Neural cell (in vitro differentiated cells): ENCODE data around the gene HNRNPAB. TPM values are rescaled to one million over a fixed set of nuclear protein-coding genes. Genes with fewer than 3 reads are reported as not detected.

Source experiments
- H2AFZ ChIP-seq: fragments of 200-600, 300-800 bp; sonication (generic), shearing (Covaris generic); 2 replicates; pipeline ENCODE4 v1.6.0; 2014; ENCODE audit warnings: low read depth, mild to moderate bottlenecking, antibody characterized with exemption, low read length, moderate library complexity
- H3F3A ChIP-seq: fragments of 200-600 bp; shearing (Covaris generic); 2 replicates; pipeline ENCODE4 v1.6.1; 2016; ENCODE audit warnings: mild to moderate bottlenecking, moderate library complexity, mixed read lengths, antibody characterized with exemption, low read length; ENCODE audit not compliant: insufficient read depth, poor library complexity, severe bottlenecking
- H3K27ac ChIP-seq: fragments of 200-600, 300-800 bp; sonication (generic), shearing (Covaris generic); 2 replicates; pipeline ENCODE4 v1.5.1; 2014; ENCODE audit warnings: mild to moderate bottlenecking, low read length, moderate library complexity
- H3K27me3 ChIP-seq: fragments of 300-800, 200-600 bp; sonication (generic), shearing (Covaris generic); 2 replicates; pipeline ENCODE4 v1.6.0; 2014; ENCODE audit warnings: mild to moderate bottlenecking, low read depth, low read length, moderate library complexity; ENCODE audit not compliant: insufficient read depth
- H3K36me3 ChIP-seq: fragments of 300-800, 200-600 bp; sonication (generic), shearing (Covaris generic); 2 replicates; pipeline ENCODE4 v1.5.1; 2014; ENCODE audit warnings: mild to moderate bottlenecking, antibody characterized with exemption, low read length, moderate library complexity; ENCODE audit not compliant: insufficient read depth
- H3K4me2 ChIP-seq: fragments of 300-800, 200-600 bp; sonication (generic), shearing (Covaris generic); 2 replicates; pipeline ENCODE4 v1.6.0; 2014; ENCODE audit warnings: mild to moderate bottlenecking, low read length
- H3K4me3 ChIP-seq: fragments of 300-800, 200-600 bp; sonication (generic), shearing (Covaris generic); 2 replicates; pipeline ENCODE4 v1.5.1; 2014; ENCODE audit warnings: mild to moderate bottlenecking, low read length, moderate library complexity
- H3K79me2 ChIP-seq: fragments of 200-600 bp; shearing (Covaris generic); replicated peaks from 2 replicates; pipeline ENCODE4 v1.6.0; 2014; ENCODE audit warnings: mild to moderate bottlenecking, low read length, moderate library complexity; ENCODE audit not compliant: insufficient read depth
- H3K9ac ChIP-seq: fragments of 300-800, 200-600 bp; sonication (generic), shearing (Covaris generic); 2 replicates; pipeline ENCODE4 v1.6.1; 2016; ENCODE audit warnings: mild to moderate bottlenecking, low read length, mixed read lengths
- H3K9me2 ChIP-seq: fragments of 200-600 bp; shearing (Covaris generic); 2 replicates; pipeline ENCODE4 v1.6.1; 2016; ENCODE audit warnings: mild to moderate bottlenecking, low read length, mixed read lengths; ENCODE audit not compliant: insufficient read depth
- H3K9me3 ChIP-seq: fragments of 200-600, 300-800 bp; sonication (generic), shearing (Covaris generic); 2 replicates; pipeline ENCODE4 v1.6.1; 2016; ENCODE audit warnings: mild to moderate bottlenecking, mixed run types, low read length, moderate library complexity, mixed read lengths
- H4K20me1 ChIP-seq: fragments of 200-600 bp; shearing (Covaris generic); 2 replicates; pipeline ENCODE4 v1.6.1; 2016; ENCODE audit warnings: mild to moderate bottlenecking, mixed run types; ENCODE audit not compliant: insufficient read depth
- EP300 ChIP-seq: fragments of 450-650 bp; conservative IDR thresholded peaks from 2 replicates; pipeline ENCODE4 v1.6.1; 2014; ENCODE audit warnings: antibody characterized with exemption, mild to moderate bottlenecking, moderate library complexity; ENCODE audit not compliant: poor library complexity, severe bottlenecking
- EZH2 ChIP-seq: fragments of 200-600, 300-800 bp; shearing (Covaris generic), sonication (generic); IDR thresholded peaks from 2 replicates; pipeline ENCODE4 v1.6.1; 2014; ENCODE audit warnings: antibody characterized with exemption, low read length, borderline replicate concordance, mild to moderate bottlenecking; ENCODE audit not compliant: insufficient read depth, poor library complexity, severe bottlenecking
- MXI1 ChIP-seq: fragments of 450-650 bp; conservative IDR thresholded peaks from 2 replicates; pipeline ENCODE4 v1.6.1; 2014; ENCODE audit warnings: antibody characterized with exemption, mild to moderate bottlenecking; ENCODE audit not compliant: poor library complexity, severe bottlenecking
- POLR2AphosphoS5 ChIP-seq: IDR thresholded peaks from 2 replicates; pipeline ENCODE4 v1.6.1; 2012
- RAD21 ChIP-seq: fragments of 450-650 bp; conservative IDR thresholded peaks from 2 replicates; pipeline ENCODE4 v1.6.1; 2014; ENCODE audit warnings: antibody characterized with exemption, mild to moderate bottlenecking, moderate library complexity
- SMC3 ChIP-seq: fragments of 450-650 bp; conservative IDR thresholded peaks from 2 replicates; pipeline ENCODE4 v1.6.1; 2014; ENCODE audit warnings: antibody characterized with exemption, mild to moderate bottlenecking, moderate library complexity; ENCODE audit not compliant: poor library complexity
- TAF1 ChIP-seq: IDR thresholded peaks from 2 replicates; pipeline ENCODE4 v1.6.1; 2012; ENCODE audit warnings: low read depth
- polyA plus RNA-seq: library from polyadenylated mRNA; depleted of rRNA; stranded (reverse); fragments of >200 nt; gene quantifications from 2 replicates; pipeline ENCODE4 v1.2.3, GENCODE V29; 2014
- TF ChIP-seq, protein P1 (sequence below): fragments of 450-650 bp; IDR thresholded peaks from 2 replicates; pipeline ENCODE4 v1.5.1; 2014; ENCODE audit warnings: antibody characterized with exemption, mild to moderate bottlenecking, moderate library complexity; ENCODE audit not compliant: poor library complexity, severe bottlenecking
- TF ChIP-seq, protein P2 (sequence below): IDR thresholded peaks from 2 replicates; pipeline ENCODE4 v1.6.1; 2012; ENCODE audit warnings: borderline replicate concordance

HNRNPAB gene
- polyA plus RNA-seq, 1 donor from 2014 or later, result 129 TPM

DNA sequence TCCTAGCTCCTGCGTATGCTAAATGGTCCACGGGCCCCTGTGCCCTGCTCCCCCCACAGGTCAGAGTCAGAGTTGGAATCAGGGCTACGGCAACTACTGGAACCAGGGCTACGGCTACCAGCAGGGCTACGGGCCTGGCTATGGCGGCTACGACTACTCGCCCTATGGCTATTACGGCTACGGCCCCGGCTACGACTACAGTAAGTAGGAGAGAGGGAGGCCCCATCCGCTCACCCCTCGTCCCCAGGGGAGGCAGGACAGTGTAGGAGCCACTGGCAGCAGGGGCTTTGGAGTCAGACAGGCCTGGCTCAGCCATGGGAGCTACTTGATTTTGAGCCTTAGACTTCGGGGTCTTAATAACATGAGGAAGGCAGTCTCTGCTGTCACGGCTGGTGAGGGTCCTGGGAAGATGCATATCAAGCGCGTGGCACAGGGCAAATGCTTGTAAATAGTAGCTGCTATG, 5.8 kb downstream of the HNRNPAB start:
- H3K4me2 ChIP-seq, result no peak overlapping the region
- H3K27ac ChIP-seq, result no peak overlapping the region
- H3K9me3 ChIP-seq, result no peaks in the 10 kb centered on the region
- no peaks in the 10 kb centered on the region for H3K27me3 ChIP-seq
- peaks cover 40% of the 10 kb centered on the region for H3K79me2 ChIP-seq
- H3K9ac ChIP-seq, result no peak overlapping the region
- no peak overlapping the region for H2AFZ ChIP-seq
- H4K20me1 ChIP-seq, result peaks cover 24% of the 10 kb centered on the region
- no peak overlapping the region for H3K4me3 ChIP-seq
- TF ChIP-seq RAD21, result no peak
- H3K36me3 ChIP-seq, result peaks cover 10% of the 10 kb centered on the region
- no peaks in the 10 kb centered on the region for H3F3A ChIP-seq
- no peaks in the 10 kb centered on the region for H3K9me2 ChIP-seq

DNA sequence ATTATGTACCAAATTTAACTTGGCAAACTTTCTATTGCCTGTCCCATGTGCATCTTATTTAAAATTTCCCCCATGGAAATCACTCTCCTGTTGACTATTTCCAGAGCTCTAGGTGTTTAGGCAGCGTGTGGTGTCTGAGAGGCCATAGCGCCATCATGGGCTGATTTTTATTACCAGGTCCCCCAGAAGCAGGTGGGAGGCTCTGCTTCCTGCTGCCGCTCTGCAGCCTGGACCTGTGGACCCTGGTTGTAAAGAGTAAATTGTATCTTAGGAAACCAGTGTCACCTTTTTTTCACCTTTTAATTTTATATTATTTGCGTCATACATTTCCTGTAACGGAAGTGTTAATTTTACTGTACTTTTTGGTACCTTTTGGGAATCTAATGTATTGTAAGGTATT, 6.4 kb downstream of the HNRNPAB start:
- no peak overlapping the region for H3K27ac ChIP-seq

More for the DNA sequence above, 6.4 kb downstream of the HNRNPAB start:
- Histone ChIP-seq H3F3A (no peaks in the 10 kb centered on the region), H3K4me3 (no peak overlapping the region), H3K9me3 (no peaks in the 10 kb centered on the region), H2AFZ (no peak overlapping the region), H3K9me2 (no peaks in the 10 kb centered on the region), H3K4me2 (no peak overlapping the region), H3K79me2 (peaks cover 35% of the 10 kb centered on the region), H3K9ac (no peak overlapping the region), H3K27me3 (no peaks in the 10 kb centered on the region), H3K36me3 (peaks cover 10% of the 10 kb centered on the region), H4K20me1 (peaks cover 20% of the 10 kb centered on the region)
- TF ChIP-seq, protein P1, sequence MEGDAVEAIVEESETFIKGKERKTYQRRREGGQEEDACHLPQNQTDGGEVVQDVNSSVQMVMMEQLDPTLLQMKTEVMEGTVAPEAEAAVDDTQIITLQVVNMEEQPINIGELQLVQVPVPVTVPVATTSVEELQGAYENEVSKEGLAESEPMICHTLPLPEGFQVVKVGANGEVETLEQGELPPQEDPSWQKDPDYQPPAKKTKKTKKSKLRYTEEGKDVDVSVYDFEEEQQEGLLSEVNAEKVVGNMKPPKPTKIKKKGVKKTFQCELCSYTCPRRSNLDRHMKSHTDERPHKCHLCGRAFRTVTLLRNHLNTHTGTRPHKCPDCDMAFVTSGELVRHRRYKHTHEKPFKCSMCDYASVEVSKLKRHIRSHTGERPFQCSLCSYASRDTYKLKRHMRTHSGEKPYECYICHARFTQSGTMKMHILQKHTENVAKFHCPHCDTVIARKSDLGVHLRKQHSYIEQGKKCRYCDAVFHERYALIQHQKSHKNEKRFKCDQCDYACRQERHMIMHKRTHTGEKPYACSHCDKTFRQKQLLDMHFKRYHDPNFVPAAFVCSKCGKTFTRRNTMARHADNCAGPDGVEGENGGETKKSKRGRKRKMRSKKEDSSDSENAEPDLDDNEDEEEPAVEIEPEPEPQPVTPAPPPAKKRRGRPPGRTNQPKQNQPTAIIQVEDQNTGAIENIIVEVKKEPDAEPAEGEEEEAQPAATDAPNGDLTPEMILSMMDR, result no peak
- TF ChIP-seq, protein P2, sequence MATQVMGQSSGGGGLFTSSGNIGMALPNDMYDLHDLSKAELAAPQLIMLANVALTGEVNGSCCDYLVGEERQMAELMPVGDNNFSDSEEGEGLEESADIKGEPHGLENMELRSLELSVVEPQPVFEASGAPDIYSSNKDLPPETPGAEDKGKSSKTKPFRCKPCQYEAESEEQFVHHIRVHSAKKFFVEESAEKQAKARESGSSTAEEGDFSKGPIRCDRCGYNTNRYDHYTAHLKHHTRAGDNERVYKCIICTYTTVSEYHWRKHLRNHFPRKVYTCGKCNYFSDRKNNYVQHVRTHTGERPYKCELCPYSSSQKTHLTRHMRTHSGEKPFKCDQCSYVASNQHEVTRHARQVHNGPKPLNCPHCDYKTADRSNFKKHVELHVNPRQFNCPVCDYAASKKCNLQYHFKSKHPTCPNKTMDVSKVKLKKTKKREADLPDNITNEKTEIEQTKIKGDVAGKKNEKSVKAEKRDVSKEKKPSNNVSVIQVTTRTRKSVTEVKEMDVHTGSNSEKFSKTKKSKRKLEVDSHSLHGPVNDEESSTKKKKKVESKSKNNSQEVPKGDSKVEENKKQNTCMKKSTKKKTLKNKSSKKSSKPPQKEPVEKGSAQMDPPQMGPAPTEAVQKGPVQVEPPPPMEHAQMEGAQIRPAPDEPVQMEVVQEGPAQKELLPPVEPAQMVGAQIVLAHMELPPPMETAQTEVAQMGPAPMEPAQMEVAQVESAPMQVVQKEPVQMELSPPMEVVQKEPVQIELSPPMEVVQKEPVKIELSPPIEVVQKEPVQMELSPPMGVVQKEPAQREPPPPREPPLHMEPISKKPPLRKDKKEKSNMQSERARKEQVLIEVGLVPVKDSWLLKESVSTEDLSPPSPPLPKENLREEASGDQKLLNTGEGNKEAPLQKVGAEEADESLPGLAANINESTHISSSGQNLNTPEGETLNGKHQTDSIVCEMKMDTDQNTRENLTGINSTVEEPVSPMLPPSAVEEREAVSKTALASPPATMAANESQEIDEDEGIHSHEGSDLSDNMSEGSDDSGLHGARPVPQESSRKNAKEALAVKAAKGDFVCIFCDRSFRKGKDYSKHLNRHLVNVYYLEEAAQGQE, result no peak
- TF ChIP-seq EP300 (no peak), MXI1 (no peak), EZH2 (no peak), SMC3 (no peak), TAF1 (no peak), RAD21 (no peak), POLR2AphosphoS5 (no peak)
